ENCODE measurements around the gene FBXW9.

GRCh38 chr19:12720851-12721655 is 24.6 kb upstream of the FBXW9 start:
- no peak for TF ChIP-seq POLR2A (IDR thresholded peaks at IDR 0.05)
- no peak for TF ChIP-seq CTCF (IDR thresholded peaks at IDR 0.05)
